Stimulated activated CD8-positive, alpha-beta memory T cell treated with anti-CD3 and anti-CD28 coated beads, Interleukin-2, amount 100 ng/mL, for 48 hours (primary cell): ENCODE results near the gene DNAH17.

Experiments
- DNase-seq, 2 donors: peaks; one replicate each; pipeline ENCODE4 v3.0.0-alpha.2; 2020; ENCODE audit warnings: low read depth in 2 of 2

The DNAH17 gene, protein sequence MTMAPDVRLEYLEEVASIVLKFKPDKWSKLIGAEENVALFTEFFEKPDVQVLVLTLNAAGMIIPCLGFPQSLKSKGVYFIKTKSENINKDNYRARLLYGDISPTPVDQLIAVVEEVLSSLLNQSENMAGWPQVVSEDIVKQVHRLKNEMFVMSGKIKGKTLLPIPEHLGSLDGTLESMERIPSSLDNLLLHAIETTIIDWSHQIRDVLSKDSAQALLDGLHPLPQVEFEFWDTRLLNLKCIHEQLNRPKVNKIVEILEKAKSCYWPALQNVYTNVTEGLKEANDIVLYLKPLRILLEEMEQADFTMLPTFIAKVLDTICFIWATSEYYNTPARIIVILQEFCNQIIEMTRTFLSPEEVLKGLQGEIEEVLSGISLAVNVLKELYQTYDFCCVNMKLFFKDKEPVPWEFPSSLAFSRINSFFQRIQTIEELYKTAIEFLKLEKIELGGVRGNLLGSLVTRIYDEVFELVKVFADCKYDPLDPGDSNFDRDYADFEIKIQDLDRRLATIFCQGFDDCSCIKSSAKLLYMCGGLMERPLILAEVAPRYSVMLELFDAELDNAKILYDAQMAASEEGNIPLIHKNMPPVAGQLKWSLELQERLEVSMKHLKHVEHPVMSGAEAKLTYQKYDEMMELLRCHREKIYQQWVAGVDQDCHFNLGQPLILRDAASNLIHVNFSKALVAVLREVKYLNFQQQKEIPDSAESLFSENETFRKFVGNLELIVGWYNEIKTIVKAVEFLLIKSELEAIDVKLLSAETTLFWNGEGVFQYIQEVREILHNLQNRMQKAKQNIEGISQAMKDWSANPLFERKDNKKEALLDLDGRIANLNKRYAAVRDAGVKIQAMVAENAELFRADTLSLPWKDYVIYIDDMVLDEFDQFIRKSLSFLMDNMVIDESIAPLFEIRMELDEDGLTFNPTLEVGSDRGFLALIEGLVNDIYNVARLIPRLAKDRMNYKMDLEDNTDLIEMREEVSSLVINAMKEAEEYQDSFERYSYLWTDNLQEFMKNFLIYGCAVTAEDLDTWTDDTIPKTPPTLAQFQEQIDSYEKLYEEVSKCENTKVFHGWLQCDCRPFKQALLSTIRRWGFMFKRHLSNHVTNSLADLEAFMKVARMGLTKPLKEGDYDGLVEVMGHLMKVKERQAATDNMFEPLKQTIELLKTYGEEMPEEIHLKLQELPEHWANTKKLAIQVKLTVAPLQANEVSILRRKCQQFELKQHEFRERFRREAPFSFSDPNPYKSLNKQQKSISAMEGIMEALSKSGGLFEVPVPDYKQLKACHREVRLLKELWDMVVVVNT (N-terminal part only)

DNA sequence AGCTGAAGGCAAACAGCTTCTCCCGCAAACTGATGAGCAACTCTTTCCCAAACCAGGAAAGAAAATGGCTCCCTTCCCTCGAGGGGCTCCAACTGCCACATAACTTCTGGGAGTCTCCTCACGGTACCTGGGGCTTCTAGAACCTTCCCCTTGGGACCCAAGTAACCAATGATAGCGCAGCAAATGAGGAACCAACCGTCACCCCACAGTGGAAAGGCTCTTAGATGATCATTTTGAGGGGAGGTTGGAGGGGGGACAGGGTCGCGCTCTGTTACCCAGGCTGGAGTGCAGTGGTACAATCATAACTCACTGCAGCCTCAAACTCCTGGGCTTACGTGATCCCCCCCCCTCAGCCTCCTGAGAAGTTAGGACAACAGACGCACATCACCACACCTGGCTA lies at the start of gene DNAH17:
Gene DNAH17, minus strand, starts transcription at position 101 of the 400 bp plus-strand sequence. CDS start 2,339 bp downstream, outside the sequence.
- DNase-seq = no peak

DNA sequence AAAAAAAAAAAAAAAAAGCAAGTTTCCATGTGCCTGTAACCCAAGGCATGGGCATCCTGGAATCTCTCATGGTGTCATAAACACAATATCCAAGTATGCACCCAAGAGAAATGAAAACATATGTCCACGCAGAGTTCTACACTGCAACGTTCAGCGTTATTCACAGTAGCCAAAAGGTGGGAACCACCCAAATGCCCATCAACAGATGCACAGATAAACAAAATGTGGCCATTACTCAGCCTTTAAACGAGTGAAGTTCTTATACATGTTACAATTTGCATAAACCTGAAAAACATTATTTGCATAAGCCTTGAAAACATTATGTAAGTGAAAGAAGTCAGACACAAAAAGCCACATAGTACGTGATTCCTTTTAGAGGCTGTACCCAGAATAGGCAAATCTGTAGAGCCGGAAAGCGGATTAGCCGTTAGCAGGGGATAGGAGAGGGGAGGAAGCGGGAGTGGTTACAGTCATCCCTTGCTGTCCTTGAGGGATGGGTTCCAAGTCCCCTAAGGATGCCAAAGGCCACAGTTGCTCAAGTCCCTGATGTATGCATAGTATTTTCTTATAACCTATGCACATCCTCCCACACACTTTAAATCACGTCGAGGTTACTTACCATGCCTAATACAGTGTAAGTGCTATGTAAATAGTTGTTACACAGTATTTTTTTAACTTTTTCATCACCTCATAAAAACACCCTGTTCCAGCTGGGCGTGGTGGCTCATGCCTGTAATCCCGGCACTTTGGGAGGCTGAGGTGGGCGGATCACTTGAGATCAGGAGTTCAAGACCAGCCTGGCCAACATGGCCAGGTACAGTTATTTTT lies 47.3 kb upstream of the DNAH17 start:
- no peak for DNase-seq

DNA sequence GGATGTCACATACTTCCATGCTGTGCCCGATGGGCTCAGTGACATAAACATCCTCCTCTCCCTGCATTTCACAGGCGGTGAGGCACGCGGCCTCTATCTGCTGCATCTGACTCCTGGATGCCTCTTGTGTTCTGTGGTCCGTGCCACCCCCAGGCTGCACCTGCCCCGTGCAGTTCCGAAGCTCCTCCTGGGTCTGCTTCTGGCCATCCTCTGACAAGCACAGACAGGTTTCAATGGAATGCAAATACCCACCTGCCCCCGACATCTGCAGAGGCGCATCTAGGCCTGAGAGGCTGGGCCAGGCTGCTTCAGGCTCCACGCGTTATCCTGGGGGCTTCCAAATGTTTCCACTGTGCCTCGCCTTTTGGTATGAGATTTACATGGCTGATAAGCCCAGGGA lies 46.3 kb upstream of the DNAH17 start:
- DNase-seq = no peak

DNA sequence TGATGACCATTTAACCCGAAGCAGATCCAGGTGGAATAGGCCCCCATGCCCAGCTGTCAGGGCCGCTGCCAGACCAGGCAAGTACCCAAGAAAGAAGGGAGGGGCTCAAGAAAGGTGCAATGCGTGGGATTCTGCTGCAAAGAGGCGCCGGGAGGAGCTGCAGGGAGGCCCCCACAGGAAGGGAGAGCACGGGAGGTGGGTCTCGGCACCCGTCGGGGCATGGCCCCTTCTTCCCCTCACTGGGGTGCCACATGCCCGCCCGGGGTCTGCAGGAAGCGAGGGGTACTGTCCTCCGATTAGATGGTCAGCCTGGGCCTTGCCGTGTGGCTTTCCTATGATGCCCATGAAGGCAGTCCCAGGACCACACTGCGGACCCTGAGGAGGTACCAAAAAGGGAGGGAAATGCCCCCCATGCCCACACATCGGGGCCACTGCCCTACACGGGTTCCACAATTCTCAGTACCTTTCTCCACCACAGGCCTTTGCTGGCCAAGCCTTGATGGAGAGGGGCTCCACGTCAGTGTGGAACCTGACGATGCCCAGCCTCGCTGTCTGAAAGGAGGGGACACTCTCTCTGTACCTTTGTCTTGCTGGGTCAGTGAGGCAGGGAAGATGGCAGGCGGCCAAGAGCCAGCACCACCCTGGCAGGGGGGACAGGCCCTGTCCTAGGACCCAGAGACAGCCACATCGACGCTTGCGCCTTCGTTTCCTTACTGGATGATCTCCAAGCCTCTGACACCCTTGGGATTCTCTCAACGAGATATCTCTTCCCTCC lies 45.5 kb upstream of the DNAH17 start:
- DNase-seq = no peak

DNA sequence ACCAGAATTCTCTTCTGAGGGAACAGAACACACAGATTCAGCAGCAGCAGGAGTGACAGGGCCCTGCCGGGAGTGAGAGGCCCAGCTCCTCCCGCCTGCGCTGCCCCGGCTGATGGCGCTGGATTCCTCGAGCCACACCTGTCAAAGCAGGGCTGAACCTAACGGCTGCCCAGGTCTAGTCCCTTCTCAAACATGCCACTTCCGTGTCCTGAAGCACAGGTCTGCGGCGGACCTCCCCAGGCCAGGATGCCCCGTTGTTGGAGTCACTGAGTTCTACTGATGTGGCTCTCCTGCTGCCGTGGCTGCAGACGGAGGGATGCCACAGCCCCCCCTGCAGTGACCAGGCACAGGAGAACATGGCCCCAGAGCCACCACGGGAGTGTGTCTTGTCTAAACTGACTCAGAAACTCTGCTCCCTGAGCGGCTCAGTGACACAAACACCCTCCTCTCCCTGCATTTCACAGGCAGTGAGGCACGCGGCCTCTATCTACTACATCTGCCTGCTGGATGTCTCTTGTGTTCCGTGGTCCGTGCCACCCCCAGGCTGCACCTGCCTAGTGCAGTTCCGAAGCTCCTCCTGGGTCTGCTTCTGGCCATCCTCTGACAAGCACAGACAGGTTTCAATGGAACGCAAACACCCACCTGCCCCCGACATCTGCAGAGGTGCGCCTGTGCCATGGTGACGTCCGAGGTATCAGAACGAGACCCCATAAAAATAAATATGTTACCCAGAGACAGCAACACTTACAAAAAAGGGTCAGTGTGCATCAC lies 44.7 kb upstream of the DNAH17 start:
- no peak for DNase-seq

DNA sequence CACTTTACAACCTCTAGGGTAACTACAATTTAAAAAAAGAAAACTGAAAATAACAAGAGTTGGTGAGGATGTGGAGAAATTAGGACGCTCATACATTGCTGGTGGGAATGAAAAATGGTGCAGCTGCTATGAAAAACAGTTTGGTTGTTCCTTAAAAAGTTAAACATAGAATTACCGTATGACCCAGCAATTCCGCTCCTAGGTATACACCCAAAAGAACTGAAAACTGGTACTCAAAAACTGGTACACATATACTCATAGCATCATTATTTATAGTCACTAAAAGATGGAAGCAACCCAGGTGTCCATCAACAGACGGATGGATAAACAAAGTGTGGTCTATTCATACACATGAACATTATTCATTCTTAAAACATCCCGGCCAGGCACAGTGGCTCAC lies 42.9 kb upstream of the DNAH17 start:
- no peak for DNase-seq

DNA sequence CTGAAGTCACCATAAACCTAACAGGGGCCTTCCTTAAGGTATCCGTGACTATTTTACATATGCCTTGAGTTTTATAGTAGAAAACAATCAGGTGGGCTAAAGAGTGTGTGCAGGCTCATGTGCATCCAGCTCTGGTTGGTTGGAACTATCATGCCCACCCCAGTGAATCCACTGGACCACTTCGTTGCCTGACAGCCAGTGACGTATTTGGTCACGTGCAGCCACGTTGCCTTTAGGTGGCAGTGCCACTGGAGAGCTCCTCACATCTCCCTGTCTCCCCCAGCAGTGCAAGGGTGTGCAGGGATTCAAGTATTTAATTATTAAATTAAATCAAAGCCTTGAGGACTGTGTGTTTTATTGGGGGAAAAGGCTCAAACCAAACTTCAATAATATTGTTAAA lies 42.1 kb upstream of the DNAH17 start:
- no peak for DNase-seq

DNA sequence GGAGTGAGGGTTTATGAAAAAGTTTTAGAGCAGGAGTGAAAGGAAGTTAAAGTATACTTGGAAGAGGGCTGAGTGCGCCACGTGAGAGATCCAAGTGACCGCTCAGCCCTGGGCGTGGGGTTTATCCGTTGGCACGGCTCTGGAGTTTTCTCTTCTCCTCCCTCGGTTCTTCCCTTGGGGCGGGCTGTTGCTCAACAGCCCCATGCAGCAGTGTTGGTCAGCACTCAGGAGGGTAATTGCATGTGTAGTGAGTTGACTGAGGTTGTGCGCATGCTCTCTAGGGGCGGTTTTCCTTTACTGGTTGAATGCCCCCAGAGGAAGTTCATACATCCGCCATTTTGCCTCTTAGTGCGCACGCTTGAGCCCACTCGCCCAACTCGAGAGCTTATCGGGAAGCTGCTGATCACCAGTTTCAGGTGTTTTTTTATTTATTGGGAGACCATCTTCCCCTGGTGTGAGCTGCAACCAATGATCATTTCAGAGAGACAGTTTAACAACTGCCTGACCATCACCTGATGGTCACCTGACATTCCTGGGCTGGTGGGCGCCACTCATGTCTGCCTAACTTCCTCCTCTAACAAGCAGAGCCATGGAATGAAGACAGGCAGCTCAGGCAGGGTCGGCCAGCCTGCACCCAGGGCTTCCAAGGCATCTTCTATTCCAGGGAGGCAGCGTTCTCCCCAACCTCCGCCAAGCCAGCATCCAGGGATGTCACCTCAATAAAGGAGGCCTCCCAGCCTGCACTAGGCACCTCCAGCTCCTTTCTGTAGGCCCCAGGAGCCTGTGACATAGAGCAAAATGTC lies 41.3 kb upstream of the DNAH17 start:
- no peak for DNase-seq

DNA sequence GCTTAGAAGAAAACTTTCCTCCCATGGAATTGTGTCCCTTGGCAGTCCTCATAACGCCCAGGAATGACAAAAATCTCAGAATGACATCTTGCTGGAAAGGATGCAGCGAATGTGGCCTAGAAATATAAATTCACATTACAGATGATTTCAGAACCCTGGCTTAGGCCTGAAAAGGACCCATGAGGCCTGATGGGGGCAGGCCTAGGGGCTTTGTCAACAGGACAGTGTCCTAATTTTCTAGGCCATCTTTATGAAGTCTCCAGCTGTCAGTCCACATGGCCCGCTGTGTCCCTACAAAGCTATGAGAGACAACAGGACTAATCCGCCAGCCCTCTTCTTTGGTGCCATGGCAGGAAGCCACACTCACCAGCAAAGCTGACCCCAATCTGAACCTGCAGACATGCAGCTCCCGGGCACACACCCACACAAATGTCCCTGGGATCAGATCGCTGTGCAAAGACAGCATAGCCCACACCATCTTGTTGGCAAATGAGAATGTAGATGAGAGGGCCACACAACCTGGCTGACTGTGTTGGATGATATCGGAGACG lies 40.4 kb upstream of the DNAH17 start:
- no peak for DNase-seq

DNA sequence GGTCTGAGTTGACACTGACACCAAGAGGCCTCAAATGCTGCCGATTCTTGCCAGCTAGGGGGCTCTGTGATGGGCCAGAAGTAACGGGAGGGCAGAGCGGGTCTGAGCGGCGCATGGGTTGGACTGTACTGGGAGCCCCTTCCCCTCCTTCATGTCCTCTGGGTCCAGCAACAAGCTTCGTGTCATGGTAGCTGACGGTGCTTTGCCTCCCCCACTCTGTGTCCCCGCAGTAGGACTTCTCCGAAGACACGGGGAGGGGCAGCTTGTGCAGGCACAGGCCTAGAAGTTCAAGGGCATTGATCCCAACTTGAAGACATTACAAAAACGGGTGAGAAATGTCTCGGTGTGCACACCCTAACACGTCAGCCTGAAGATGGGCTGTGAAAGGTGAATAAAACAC lies 39.8 kb upstream of the DNAH17 start:
- no peak for DNase-seq

DNA sequence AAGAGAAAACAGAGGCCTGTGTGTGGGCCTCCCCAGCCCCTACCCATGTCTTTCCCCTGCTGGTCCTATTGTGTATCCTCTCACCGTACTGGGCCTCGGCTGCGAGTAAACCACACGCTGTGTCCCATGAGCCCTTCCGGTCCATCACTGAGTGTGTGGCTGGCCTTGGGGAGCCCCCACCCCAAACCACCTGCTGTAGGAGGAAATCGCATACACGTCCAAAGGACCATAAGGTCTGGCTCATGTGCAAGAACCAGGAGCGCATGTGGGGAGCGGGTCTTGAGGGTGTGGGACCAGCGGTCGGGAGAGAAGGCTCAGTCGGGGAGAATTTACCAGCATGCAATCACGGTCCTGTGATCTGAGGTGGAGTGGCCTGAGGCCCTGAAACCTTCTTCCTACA lies 38.4 kb upstream of the DNAH17 start:
- DNase-seq = no peak

DNA sequence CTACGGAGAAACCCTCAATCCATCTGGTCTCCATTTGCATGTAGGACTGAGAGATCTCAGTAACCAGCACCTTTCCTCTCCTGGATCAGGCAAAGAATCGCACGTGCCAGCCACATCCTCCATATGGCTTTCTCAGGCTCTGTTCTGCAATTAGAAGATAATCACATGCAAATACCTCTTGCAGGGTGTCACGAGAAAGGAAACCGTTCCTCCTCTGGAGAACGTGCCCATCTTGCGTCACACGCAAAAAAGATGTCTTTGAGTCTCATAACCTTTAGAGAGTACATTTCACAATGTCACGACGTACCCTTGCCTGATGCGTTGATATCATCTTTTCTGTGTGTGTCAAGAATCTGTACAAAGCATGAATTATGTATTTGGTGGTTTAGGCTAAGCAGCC lies 36.2 kb upstream of the DNAH17 start:
- DNase-seq = no peak

DNA sequence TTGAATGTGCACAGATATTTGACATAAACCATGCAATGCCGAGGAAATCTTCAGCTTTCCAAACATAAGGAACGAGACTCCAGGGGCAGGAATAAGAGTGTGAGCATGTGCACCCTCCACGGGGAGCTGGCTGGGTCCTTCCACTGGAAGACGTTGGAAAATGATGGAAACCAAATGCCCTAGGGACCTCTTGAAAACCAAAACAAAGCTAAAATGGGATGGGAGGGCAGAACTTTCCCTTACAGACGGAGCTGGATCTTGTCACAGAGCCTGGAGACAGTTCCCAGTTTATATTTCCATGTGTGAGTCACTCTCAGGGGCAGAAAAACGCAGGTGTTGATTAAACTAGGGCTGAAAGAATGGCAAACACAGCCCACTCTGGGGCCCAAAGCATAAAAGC lies 34.4 kb upstream of the DNAH17 start:
- DNase-seq = no peak

DNA sequence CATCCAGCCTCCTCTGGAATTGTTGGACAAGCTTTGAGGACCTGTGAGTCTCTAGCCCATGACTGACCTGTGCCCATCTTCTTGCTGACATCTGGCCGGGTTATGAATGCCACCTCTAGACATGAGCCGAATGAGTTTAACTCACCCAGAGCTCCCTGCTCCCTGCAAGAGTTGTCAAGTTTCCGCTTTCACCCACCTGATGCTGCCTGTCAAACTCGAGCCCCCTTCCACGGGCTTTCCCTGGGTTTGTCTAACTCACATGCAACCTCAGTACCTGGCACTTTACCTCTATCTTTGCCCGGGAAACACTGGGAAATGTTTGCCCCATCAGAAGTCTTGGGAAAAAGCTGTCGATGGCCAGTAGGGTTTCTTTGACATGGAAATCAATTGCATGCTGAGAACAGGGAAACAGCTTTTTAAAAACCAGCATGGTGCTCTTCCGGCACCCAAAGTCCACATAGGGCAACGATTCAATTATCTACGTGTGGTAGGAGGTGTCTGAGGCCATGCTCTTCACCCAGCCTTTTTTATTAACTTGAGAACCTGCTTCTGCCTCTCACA lies 33.8 kb upstream of the DNAH17 start:
- no peak for DNase-seq

DNA sequence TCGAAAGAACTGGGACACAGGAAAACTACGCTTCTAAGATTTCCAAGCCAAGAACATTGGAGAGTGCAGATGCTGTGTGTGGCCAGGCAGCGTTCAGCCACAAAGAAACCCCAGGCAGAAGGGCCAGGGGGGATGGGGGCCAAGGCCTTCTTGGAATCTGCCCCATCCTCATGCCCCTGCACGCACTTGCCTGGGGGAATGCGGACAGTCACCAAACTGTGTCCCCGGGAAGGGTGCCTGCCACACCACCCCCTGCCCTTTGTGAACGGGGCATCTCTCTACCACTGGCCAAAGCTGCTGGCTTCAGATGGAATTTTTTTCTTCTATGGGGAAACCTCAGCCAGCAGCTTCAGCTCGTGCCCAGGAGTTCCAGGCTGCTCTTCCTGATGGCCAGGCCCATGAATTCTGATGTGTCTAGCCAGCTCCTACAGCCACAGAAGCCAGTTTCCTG lies 32.0 kb upstream of the DNAH17 start:
- DNase-seq = no peak

DNA sequence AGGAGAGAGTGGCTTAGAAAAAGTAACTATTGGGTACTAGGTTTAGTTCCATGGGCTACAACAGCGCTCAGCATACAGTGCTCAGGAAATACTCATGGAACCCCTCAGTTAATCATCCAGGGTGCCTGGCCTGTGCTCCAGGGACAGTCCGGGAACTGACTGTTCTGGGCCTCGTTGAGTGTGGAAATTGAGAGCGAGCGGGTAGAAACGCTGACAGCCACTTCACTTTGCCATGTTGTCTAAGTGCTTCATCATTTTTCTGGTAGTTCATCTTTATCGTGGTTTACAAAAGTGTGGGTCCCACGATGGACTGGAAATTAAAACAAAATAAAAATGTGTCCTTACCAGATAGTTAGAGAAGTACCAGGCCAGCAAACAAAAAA lies 31.6 kb upstream of the DNAH17 start:
- DNase-seq = no peak

DNA sequence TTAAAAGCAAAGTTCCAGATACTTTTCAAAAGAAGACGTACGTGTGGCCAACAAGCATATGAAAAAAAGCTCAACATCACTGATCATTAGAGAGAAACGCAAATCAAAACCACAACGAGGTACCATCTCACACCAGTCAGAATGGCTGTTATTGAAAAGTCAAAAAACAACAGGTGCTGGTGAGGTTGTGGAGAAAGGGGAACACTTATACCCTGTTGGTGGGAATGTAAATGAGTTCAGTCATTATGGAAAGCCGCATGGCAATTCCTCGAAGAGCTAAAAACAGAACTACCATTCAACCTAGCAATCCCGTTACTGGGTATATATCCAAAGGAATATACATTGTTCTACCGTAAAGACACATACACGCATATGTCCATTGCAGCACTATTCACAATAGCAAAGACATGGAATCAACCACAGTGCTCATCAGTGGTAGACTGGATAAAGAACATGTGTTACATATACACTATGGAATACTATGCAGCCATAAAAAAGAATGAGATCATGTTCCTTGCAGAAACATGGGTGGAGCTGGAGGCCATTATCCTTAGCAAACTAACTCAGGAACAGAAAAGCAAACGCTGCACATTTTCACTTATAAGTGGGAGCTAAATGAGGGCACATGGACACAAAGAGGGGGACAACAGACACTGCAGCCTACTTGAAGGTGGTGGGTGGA lies 31.1 kb upstream of the DNAH17 start:
- DNase-seq = no peak

DNA sequence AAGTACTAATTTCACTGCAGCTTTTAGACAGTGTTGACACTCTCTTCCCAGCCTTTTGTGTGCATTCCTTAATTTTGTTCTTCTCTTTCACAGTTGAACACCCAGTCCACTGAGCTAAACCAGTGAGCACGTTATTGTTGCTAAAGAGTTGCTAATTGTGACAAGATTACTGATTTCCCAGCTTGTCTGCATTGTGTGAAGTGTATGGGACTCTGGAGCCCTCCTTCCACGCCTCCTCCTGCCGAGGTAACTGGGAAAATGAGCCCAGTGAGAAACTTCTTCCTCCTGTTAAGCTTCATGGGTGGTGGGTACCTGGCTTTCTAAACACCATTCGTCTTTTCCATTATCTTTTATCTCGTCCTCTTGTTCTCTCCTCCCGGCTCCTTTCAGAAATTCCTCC lies 29.8 kb upstream of the DNAH17 start:
- DNase-seq = no peak
